ENCODE results near the gene GPLD1.

Gene GPLD1

GRCh38 chr6:24436979-24437378, 52.4 kb downstream of the GPLD1 start:
- Histone ChIP-seq H3K36me3 (replicated peaks; ENCODE audit: insufficient read depth, low read length) (no peaks in the 10 kb centered on the region), H3K27ac (ENCODE audit: low read length) (no peak overlapping the region), H3K79me2 (ENCODE audit: low read length) (no peaks in the 10 kb centered on the region), H3K27me3 (replicated peaks; ENCODE audit: insufficient read depth, low read length) (no peaks in the 10 kb centered on the region), H4K20me1 (ENCODE audit: insufficient read depth, low read length) (no peaks in the 10 kb centered on the region), H3K4me1 (ENCODE audit: low read length) (peaks cover 20% of the 10 kb centered on the region), H3K9me3 (replicated peaks; ENCODE audit: insufficient read depth, low read length) (no peaks in the 10 kb centered on the region), H3K4me3 (ENCODE audit: low read length) (no peak overlapping the region), H2AFZ (ENCODE audit: low read length) (no peak overlapping the region), H3F3A (ENCODE audit: insufficient read depth, low read length) (peaks cover 8% of the 10 kb centered on the region; the same call in 1 of the 2 replicates), H3K9ac (ENCODE audit: low read length) (no peak overlapping the region), H3K4me2 (ENCODE audit: low read depth, low read length) (no peak overlapping the region), H3K9me2 (replicated peaks; ENCODE audit: insufficient read depth, low read length) (no peaks in the 10 kb centered on the region)
- TF ChIP-seq CTCF (IDR thresholded peaks at IDR 0.05; ENCODE audit: low read length) (no peak), EZH2phosphoT487 (IDR thresholded peaks at IDR 0.05; ENCODE audit: low read length) (no peak)
- DNase-seq, result no peak

DNA sequence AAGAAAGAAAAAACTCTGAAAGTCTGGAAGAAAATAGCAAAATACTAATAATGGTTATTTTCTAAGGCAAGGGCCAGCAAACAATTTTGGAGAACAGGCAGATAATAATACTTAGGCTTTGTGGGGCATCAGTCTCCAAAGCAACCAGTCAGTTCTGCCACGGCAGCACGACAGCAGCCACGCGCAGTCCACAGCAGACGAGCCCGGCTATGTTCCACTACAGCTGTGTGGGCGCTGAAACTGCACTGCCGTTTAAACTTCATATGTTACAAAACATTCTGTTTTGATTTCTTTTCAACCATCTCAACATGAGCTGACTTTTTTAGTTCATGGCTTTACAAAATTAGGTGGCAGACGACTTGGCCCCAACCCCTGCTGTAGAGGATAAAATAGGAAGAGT, 56.8 kb downstream of the GPLD1 start:
- no peaks in the 10 kb centered on the region for H4K20me1 ChIP-seq (ENCODE audit: insufficient read depth, low read length)
- H3K27me3 ChIP-seq (replicated peaks; ENCODE audit: insufficient read depth, low read length), result no peaks in the 10 kb centered on the region
- H3F3A ChIP-seq (ENCODE audit: insufficient read depth, low read length), result peaks cover 4% of the 10 kb centered on the region; the same call in 1 of the 2 replicates
- no peak overlapping the region for H3K9ac ChIP-seq (ENCODE audit: low read length)
- H3K4me1 ChIP-seq (ENCODE audit: low read length), result 0 out of 2 replicates have a peak, but pooled peaks cover 4% of the 10 kb centered on the region
- no peak overlapping the region for H3K4me3 ChIP-seq (ENCODE audit: low read length)
- no peaks in the 10 kb centered on the region for H3K9me3 ChIP-seq (replicated peaks; ENCODE audit: insufficient read depth, low read length)
- H3K79me2 ChIP-seq (ENCODE audit: low read length), result no peaks in the 10 kb centered on the region
- no peak overlapping the region for H2AFZ ChIP-seq (ENCODE audit: low read length)
- no peaks in the 10 kb centered on the region for H3K9me2 ChIP-seq (replicated peaks; ENCODE audit: insufficient read depth, low read length)
- TF ChIP-seq EZH2 (optimal IDR thresholded peaks at IDR 0.05; ENCODE audit: low read depth, low read length), result no peak
- no peak for TF ChIP-seq CTCF (IDR thresholded peaks at IDR 0.05; ENCODE audit: low read length)
- TF ChIP-seq EZH2phosphoT487 (IDR thresholded peaks at IDR 0.05; ENCODE audit: low read length), result no peak
- H3K4me2 ChIP-seq (ENCODE audit: low read depth, low read length), result no peak overlapping the region
- DNase-seq, result no peak
- no peak overlapping the region for H3K27ac ChIP-seq (ENCODE audit: low read length)
- no peaks in the 10 kb centered on the region for H3K36me3 ChIP-seq (replicated peaks; ENCODE audit: insufficient read depth, low read length)

DNA sequence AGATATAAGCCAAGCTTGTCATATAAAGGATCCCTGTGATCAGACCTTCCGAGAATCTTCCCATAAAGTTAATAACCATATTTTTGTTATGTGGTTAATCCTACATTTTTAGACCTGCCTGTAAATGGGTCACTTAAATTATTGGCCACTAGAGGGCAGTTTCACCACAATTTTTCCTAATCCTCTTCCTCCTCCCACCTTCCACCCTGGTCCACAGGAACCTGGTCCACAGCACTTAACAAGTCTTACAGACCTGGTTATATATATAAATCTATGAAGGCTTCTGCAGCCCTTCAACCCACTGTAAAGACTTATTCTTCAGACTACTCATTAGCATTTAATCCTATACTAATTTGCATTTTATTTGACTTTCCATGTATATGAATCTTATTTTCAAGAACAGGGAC, 58.3 kb downstream of the GPLD1 start:
- DNase-seq, result peak; percentile 43
- H3K79me2 ChIP-seq (ENCODE audit: low read length), result no peaks in the 10 kb centered on the region

More for the DNA sequence above, 58.3 kb downstream of the GPLD1 start:
- TF ChIP-seq CTCF (IDR thresholded peaks at IDR 0.05; ENCODE audit: low read length), result peak; percentile 70
- TF ChIP-seq EZH2phosphoT487 (IDR thresholded peaks at IDR 0.05; ENCODE audit: low read length), result no peak
- TF ChIP-seq EZH2 (optimal IDR thresholded peaks at IDR 0.05; ENCODE audit: low read depth, low read length), result no peak
- Histone ChIP-seq H2AFZ (ENCODE audit: low read length) (no peak overlapping the region), H3K9ac (ENCODE audit: low read length) (no peak overlapping the region), H4K20me1 (ENCODE audit: insufficient read depth, low read length) (no peaks in the 10 kb centered on the region), H3K4me3 (ENCODE audit: low read length) (no peak overlapping the region), H3K36me3 (replicated peaks; ENCODE audit: insufficient read depth, low read length) (no peaks in the 10 kb centered on the region), H3F3A (ENCODE audit: insufficient read depth, low read length) (peaks cover 4% of the 10 kb centered on the region; the same call in 1 of the 2 replicates), H3K4me1 (ENCODE audit: low read length) (0 out of 2 replicates have a peak, but pooled peaks cover under 1% of the 10 kb centered on the region), H3K27ac (ENCODE audit: low read length) (no peak overlapping the region), H3K9me3 (replicated peaks; ENCODE audit: insufficient read depth, low read length) (no peaks in the 10 kb centered on the region), H3K9me2 (replicated peaks; ENCODE audit: insufficient read depth, low read length) (no peaks in the 10 kb centered on the region), H3K27me3 (replicated peaks; ENCODE audit: insufficient read depth, low read length) (no peaks in the 10 kb centered on the region), H3K4me2 (ENCODE audit: low read depth, low read length) (no peak overlapping the region)

All from MM.1S (cell line).